Fibroblast of villous mesenchyme (primary cell): ENCODE data around the gene ATF6. TPM values are rescaled to one million over a fixed set of nuclear protein-coding genes. Genes with fewer than 3 reads are reported as not detected.

ENCODE experiments used
- DNase-seq: peaks from one replicate; pipeline ENCODE4 v3.0.0-alpha.2; 2010; ENCODE audit warnings: low read depth
- H3K4me3 ChIP-seq: 2 replicates; pipeline ENCODE4 v1.5.1; 2011; ENCODE audit warnings: low read depth, mild to moderate bottlenecking, low read length
- CTCF ChIP-seq: IDR thresholded peaks from 2 replicates; pipeline ENCODE4 v1.5.1; 2012; ENCODE audit warnings: low read depth, mild to moderate bottlenecking, low read length; ENCODE audit not compliant: insufficient read depth
- total RNA-seq: library from RNA; depleted of rRNA; stranded (reverse); fragments of >200 nt; gene quantifications from 2 replicates; pipeline ENCODE4 v1.2.3, GENCODE V29; 2012

ATF6 gene
- total RNA-seq, 1 donor, result 32.8 TPM

- DNase-seq, result no peak
- H3K4me3 ChIP-seq, result no peak overlapping the region
- no peak for TF ChIP-seq CTCF
Measured at GRCh38 chr1:161728376-161729226, 37.5 kb upstream of the ATF6 start.

GRCh38 chr1:161730050-161730564, 36.0 kb upstream of the ATF6 start:
- H3K4me3 ChIP-seq, result no peak overlapping the region
- TF ChIP-seq CTCF, result no peak
- peak; percentile 30 for DNase-seq

- no peak for DNase-seq
- H3K4me3 ChIP-seq, result no peak overlapping the region
- TF ChIP-seq CTCF, result no peak
Measured at GRCh38 chr1:161731241-161731640, 34.9 kb upstream of the ATF6 start.

- H3K4me3 ChIP-seq, result no peak overlapping the region
- DNase-seq, result no peak
- TF ChIP-seq CTCF, result no peak
Measured at GRCh38 chr1:161731981-161732718, 34.0 kb upstream of the ATF6 start.

- peak; percentile 94 for DNase-seq
- H3K4me3 ChIP-seq, result no peak overlapping the region
- no peak for TF ChIP-seq CTCF
Measured at GRCh38 chr1:161733526-161733925, 32.6 kb upstream of the ATF6 start.

- DNase-seq, result no peak
- no peak overlapping the region for H3K4me3 ChIP-seq
- TF ChIP-seq CTCF, result no peak
Measured at GRCh38 chr1:161735837-161736236, 30.3 kb upstream of the ATF6 start.
